Retinal pigment epithelial cell (primary cell): ENCODE results near the gene PROM2.

Experiments
- DNase-seq: peaks from one replicate; pipeline ENCODE4 v3.0.0-alpha.2; 2010; ENCODE audit warnings: low read depth
- H3K4me3 ChIP-seq: 2 replicates; pipeline ENCODE4 v1.5.1; 2011; ENCODE audit warnings: mild to moderate bottlenecking, low read length, control low read depth, moderate library complexity
- CTCF ChIP-seq: conservative IDR thresholded peaks from 2 replicates; pipeline ENCODE4 v1.5.1; 2011; ENCODE audit warnings: low read depth, low read length, control low read depth, inconsistent platforms

PROM2 gene

GRCh38 chr2:95278637-95279225 lies 4.5 kb downstream of the PROM2 start:
- no peak for DNase-seq
- no peak for TF ChIP-seq CTCF
- H3K4me3 ChIP-seq, result no peak overlapping the region

- no peak for DNase-seq
- H3K4me3 ChIP-seq, result no peak overlapping the region
- TF ChIP-seq CTCF, result no peak
Observed at GRCh38 chr2:95279435-95280035, 5.3 kb downstream of the PROM2 start.

GRCh38 chr2:95281071-95281470 lies 6.8 kb downstream of the PROM2 start:
- DNase-seq, result no peak
- H3K4me3 ChIP-seq, result no peak overlapping the region
- no peak for TF ChIP-seq CTCF

- no peak for DNase-seq
- H3K4me3 ChIP-seq, result no peak overlapping the region
- no peak for TF ChIP-seq CTCF
Observed at GRCh38 chr2:95281786-95282185, 7.5 kb downstream of the PROM2 start.

GRCh38 chr2:95282458-95282857 lies 8.2 kb downstream of the PROM2 start:
- no peak for DNase-seq
- H3K4me3 ChIP-seq, result no peak overlapping the region
- TF ChIP-seq CTCF, result no peak

- TF ChIP-seq CTCF, result no peak
- no peak overlapping the region for H3K4me3 ChIP-seq
- DNase-seq, result no peak
Observed at GRCh38 chr2:95283562-95283961, 9.3 kb downstream of the PROM2 start.

GRCh38 chr2:95284886-95285541 lies 10.8 kb downstream of the PROM2 start:
- no peak overlapping the region for H3K4me3 ChIP-seq
- DNase-seq, result no peak
- TF ChIP-seq CTCF, result no peak
